ENCODE results near the gene AUP1.
"Not testable (repeated sequence)": the region's sequence is repeated elsewhere in the genome, so short reads cannot be mapped to it uniquely, and the experiment has no call there.

AUP1 gene, protein sequence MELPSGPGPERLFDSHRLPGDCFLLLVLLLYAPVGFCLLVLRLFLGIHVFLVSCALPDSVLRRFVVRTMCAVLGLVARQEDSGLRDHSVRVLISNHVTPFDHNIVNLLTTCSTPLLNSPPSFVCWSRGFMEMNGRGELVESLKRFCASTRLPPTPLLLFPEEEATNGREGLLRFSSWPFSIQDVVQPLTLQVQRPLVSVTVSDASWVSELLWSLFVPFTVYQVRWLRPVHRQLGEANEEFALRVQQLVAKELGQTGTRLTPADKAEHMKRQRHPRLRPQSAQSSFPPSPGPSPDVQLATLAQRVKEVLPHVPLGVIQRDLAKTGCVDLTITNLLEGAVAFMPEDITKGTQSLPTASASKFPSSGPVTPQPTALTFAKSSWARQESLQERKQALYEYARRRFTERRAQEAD

DNA sequence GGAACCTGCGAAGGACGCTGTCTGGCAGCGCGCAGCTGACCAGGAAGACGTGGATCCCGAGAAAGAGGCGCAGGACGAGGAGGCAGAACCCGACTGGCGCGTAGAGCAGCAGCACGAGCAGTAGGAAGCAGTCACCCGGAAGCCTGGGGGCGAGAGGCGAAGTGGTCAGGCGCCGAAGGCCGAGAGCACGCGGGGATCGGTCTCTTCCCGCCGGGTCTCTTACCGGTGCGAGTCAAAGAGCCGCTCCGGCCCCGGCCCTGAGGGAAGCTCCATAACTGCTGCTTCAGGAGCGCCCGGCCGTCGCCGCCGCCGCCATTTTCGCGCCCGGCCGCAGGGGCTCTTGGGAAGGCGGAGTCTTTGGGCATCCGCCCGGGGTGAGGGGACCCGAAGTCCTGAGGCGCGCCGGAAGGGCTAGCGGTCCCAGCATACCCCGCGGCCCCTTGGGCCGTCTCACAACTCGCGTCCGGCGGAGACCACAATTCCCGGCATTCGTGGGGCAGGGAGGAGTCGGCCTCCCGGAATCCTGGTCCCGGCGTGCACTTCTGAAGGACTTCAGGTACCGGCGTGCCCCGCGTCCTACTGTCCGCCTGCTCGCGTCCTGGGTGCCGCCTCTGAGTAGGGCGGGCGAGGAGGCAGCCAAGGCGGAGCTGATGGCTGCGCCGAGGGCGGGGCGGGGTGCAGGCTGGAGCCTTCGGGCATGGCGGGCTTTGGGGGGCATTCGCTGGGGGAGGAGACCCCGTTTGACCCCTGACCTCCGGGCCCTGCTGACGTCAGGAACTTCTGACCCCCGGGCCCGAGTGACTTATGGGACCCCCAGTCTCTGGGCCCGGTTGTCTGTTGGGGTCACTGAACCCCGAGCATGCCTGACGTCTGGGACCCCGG lies at the start of gene AUP1, which contains the start of gene HTRA2:
Gene AUP1, minus strand, starts transcription at position 350 of the 882 bp plus-strand sequence. Its CDS starts 77 bp downstream, at position 273.
Gene HTRA2, plus strand, starts transcription at position 577 of the 882 bp plus-strand sequence. Its CDS starts 74 bp downstream, at position 651.
- DNase-seq (ENCODE audit: low read depth in 2 of 2): peak; percentile 64 to 74

GRCh38 chr2:74578408-74578807 lies 48.9 kb upstream of the AUP1 start:
- DNase-seq (ENCODE audit: low read depth in 2 of 2): no peak

- no peak for DNase-seq (ENCODE audit: low read depth in 2 of 2)
These were observed 47.9 kb upstream of the AUP1 start for GRCh38 chr2:74577448-74577847.

DNA sequence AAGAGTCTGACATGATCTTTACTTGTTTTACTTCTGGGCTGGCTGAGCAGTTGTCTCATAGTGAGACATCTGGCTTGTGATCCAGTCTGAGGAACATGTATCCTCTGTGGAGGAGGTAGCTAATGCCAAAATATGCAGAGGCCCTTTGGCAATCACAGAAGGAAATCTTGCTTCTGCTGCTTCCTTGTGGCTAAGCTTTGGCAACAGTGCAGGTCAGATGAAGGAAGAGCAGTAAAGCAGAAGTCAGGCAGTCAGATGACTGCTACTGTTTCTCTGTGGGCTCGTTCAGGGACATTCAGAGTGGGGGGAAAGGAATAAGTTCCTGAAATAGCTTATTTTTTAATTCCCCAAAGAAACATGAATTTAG lies 47.3 kb upstream of the AUP1 start:
- no peak for DNase-seq (ENCODE audit: low read depth in 2 of 2)

GRCh38 chr2:74576211-74576862 lies 46.8 kb upstream of the AUP1 start:
- DNase-seq (ENCODE audit: low read depth in 2 of 2): no peak

DNA sequence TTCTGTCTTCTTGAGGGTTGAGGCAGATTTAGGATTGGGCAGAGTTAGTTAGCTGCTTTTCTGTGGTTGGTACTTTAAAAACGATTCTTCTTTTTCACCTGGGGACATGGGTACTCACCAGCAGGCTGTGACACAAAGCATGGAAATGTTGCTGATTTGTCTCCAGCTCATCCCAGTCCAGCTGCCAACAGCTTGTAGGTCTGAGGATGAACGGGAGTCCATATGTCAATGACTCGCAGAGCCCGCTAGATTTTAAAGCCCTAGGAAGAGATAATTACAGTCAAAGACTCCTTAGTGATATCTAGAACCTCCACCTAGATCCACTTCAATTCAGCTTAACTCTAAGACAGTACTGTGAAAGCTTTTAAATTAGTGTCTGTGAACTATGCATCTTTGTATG lies 45.8 kb upstream of the AUP1 start:
- DNase-seq (ENCODE audit: low read depth in 2 of 2): no peak

DNA sequence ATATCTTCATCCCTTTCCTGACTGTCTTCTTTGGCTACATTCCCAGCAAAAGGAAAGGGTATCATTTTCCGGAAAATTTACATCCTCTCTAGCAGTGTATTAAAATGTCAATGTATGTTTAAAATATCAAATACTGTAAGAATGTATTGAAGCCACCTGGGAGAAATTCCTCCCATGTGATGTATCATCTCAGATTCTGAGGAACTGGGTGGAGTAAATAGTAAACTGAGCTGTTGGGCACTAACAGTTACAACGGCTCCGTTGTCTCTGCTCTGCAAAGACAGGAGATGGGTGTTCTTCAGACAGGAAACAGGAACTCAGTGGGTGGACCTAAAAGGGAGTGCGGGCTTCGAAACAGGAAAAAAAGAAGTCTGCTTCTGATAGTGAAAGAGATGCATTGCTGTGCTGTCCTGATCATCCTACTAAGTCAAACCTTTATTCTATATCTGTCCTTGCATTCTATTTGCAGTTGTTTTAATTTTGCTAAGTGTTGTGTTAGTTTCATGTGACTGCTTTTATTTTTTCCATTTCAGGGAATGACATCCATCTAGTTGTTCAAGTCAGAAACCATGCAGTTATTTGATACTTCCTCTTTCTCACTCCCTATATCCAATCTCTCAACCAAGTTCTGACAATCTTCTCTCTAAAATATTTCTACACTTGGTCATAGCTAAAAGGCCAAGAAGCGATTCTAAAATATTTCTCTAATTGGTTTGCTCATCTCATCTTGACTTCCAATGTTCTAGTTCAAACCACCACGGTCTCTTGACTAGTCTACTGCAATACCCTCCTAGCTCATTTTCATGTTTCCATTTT lies 44.4 kb upstream of the AUP1 start:
- no peak for DNase-seq (ENCODE audit: low read depth in 2 of 2)

DNA sequence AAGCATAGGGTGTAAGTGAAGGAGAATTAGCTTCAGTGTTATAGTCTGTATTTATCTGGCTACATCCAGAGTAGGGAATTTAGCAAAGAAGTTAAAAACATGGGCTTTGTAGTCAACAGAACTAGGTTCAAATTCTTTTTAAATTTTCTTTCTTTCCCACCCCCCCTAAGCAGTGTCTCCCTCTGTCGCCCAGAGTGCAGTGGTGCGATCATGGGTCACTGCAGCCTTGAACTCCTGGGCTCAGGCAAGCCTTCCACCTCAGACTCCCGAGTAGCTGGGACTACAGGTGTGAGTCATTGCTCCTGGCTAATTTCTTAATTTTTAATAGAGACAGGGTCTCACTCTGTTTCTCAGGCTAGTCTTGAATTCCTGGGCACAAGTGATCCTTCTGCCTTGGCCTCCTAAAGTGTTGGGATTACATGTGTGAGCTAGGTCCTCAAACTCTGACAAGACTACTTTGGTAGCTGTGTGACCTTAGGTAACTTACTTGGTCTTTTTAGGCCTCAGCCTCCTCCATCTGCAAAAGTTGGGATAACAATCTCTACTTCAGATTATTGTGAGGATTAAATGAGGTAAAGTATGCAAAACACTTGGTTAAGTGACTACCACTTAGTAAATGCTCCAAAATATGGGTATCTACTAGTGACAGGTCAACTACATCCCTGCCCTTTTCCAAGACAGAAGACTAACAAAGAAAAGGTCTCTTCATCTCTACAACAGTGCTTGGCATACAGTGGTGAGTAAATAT lies 42.8 kb upstream of the AUP1 start:
- DNase-seq (ENCODE audit: low read depth in 2 of 2): no peak

DNA sequence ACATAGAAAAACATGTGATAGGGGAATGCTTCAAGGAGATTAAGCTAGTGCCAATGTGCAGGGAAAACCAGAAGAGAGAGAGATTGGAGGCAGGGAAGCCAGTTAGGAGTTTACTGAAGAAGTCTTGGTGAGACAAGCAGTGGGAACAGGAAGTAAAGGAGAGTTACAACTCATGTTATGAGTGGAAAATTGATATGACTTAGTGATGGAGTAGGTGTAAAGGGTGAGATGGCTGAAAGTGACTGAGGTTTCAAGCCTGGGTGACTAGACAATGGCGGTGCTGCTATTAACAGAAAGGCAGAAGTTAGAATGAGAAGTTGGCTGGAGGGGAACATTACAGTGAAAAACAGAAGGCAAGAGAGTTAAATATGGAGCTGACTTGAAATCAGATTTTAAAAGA lies 41.6 kb upstream of the AUP1 start:
- no peak for DNase-seq (ENCODE audit: low read depth in 2 of 2)

GRCh38 chr2:74569686-74570085 lies 40.2 kb upstream of the AUP1 start:
- DNase-seq (ENCODE audit: low read depth in 2 of 2): no peak

DNA sequence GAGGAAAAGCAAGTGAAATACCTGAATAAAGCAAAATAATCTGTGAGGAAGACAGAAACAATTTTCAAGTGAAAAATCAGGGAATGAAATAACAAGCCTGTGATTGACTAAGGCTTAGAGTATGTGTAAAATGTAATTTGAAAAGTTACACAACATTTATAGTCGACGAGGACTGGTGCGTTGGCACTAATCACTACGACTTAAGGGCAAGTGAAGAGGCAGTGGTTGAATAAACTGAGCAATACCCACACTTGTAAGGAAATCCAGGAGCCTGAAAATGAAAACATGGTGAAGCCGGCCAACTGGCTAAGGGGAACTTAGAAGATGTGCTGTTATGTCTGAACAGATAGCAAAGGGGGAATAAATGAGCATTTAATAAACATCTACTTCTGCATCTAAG lies 38.4 kb upstream of the AUP1 start:
- no peak for DNase-seq (ENCODE audit: low read depth in 2 of 2)

DNA sequence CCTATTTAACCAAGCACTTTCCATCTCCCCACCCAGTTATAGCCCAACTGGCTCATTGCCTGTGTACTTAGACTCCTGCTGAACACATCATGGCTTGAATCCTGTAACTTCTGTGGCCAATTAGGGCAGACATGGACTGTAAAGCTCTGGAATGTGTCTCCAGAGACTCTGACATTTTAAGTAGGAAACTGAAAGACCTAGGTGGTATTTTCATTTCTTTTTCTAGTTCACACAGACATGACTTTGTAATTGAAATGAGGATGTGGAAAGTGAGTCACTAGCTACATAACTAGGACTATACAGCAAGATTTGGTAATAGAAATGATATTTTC lies 37.2 kb upstream of the AUP1 start:
- DNase-seq (ENCODE audit: low read depth in 2 of 2): no peak

GRCh38 chr2:74566076-74566753 lies 36.7 kb upstream of the AUP1 start:
- DNase-seq (ENCODE audit: low read depth in 2 of 2): no peak

GRCh38 chr2:74564222-74564621 lies 34.7 kb upstream of the AUP1 start:
- DNase-seq (ENCODE audit: low read depth in 2 of 2): no peak

DNA sequence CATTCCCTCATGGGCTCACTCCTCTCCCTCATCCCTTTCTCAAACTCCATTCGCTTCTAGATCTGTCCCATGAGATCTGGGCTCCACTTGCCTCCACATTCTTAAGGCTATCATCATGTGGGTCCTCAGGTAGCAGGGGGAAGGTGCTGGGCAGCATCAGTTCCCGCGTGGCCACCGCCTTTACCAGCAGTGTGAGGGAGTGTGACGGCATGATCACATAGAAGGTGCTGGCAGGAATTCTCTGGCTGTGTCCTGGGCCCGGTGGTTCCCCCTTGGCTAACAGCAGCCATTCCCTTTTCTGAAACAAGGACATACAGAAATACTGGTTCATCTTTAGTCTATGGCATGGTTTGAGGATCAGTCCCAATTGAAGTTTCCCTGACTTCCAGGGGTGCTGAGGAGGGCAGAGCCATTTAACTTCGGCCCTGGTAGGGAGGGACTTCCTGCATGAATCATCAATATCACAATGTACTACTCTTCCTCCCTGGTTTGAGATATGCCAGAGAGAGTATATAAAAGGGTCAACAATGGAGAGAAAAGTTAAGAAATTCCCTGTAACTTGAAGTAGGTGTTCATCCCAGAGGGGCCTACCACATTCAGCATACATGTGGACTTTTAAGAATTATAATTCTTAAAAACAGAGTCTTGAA lies 32.7 kb upstream of the AUP1 start:
- DNase-seq (ENCODE audit: low read depth in 2 of 2): no peak

DNA sequence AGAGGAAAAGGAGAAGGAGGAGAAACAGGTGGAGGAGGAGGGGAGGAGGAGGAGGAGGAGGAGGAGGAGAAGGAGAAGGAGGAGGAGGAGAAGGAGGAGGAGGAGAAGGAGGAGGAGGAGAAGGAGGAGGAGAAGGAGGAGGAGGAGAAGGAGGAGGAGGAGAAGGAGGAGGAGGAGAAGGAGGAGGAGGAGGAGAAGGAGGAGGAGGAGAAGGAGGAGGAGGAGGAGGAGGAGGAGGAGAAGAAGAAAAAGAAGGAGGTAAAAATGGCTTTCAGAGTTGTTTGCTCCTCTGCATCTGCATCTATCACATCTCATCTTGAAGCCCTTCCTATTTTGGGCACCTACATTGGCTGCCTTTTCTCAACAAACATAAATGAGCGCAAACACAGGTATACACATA lies 31.5 kb upstream of the AUP1 start:
- not testable (repeated sequence) for DNase-seq (ENCODE audit: low read depth in 2 of 2)

DNA sequence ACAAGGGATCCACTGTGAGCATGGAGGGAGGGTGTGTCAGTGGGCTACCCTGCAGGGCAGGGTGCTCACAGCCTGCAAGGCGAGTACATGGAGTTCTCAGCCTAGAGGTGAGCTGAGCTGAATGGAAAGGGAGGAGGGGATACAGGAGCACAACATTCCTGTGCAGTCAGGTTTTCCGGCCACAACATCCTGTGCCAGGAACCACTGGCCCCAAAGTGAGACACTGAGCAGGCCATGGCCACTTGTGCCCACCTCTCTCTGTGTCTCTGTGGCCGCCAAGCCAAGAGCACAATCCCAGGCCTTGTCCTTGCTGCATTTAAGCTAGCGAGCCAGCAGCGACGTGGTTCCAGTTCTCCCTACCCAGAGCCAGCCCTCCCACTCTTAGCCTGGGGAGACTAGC lies 31.1 kb upstream of the AUP1 start:
- no peak for DNase-seq (ENCODE audit: low read depth in 2 of 2)

DNA sequence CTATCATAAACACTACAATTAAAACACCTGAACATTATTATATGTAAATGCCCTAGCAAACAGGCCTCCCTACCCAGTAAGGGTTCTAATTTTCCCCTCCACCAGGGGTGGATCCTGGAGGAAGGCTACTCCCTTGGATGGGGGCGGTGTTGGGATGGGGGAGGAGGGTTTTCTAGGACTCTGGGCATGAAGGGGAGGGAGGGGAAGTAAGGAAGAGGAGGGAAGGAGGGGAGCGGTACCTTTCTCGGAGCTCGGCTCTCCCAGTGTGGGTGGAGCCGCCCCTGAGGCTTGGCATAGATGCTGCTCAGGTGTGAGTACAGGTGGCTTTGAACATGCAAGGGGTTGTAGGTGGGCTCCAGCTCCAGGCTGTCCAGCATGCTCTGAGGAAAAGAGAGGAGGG lies 30.4 kb upstream of the AUP1 start:
- DNase-seq (ENCODE audit: low read depth in 2 of 2): no peak

GRCh38 chr2:74558284-74559230 lies 29.1 kb upstream of the AUP1 start:
- DNase-seq (ENCODE audit: low read depth in 2 of 2): no peak

Data from stimulated activated CD8-positive, alpha-beta memory T cell treated with anti-CD3 and anti-CD28 coated beads, Interleukin-2, amount 100 ng/mL, for 1 hour (primary cell).